ENCODE data around the gene WDR4.
"Not testable (repeated sequence)": the region's sequence is repeated elsewhere in the genome, so short reads cannot be mapped to it uniquely, and the experiment has no call there.

The WDR4 gene, protein sequence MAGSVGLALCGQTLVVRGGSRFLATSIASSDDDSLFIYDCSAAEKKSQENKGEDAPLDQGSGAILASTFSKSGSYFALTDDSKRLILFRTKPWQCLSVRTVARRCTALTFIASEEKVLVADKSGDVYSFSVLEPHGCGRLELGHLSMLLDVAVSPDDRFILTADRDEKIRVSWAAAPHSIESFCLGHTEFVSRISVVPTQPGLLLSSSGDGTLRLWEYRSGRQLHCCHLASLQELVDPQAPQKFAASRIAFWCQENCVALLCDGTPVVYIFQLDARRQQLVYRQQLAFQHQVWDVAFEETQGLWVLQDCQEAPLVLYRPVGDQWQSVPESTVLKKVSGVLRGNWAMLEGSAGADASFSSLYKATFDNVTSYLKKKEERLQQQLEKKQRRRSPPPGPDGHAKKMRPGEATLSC

DNA sequence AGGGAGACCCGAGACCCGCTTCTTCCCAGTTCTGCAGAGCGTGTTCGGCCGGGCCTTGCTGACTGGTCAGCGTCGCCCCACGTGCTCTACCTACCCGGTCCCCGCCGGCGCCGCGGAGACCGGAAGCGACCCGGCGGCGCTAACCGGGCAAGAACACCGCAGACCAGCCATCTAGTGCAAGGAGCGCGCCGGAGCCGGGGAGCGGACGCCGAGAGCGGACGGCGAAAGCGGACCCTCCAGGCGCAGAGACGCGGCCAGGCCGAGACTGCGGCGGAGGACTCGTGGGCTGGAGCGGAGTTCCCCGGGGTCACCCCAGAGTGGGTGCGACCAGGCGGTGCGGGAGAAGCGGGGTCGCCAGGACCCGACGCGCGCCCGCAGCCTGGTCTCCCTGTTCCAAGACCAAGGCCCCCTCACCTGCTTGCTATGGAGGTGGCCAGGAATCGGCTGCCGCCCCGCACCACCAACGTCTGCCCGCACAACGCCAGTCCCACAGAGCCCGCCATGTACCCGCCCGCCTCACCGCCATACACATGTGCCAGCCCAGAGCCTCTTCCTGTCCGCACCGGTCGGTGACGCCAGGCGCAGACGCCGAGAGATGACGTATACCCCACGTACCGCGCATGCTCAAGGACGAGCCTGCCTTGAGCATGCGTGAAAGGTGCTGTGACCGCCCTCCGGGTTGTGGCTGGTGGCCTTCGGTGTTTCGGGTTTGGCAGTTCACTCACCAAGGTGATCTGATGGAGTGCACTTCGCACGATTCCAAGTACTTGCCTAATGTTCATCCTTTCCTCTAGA is at the start of gene WDR4:
WDR4 (minus strand) TSS at position 547 of the 795 bp plus-strand sequence; CDS start at position 503, 44 bp downstream.
- peak; percentile 100 for DNase-seq (ENCODE audit: low spot score)

DNA sequence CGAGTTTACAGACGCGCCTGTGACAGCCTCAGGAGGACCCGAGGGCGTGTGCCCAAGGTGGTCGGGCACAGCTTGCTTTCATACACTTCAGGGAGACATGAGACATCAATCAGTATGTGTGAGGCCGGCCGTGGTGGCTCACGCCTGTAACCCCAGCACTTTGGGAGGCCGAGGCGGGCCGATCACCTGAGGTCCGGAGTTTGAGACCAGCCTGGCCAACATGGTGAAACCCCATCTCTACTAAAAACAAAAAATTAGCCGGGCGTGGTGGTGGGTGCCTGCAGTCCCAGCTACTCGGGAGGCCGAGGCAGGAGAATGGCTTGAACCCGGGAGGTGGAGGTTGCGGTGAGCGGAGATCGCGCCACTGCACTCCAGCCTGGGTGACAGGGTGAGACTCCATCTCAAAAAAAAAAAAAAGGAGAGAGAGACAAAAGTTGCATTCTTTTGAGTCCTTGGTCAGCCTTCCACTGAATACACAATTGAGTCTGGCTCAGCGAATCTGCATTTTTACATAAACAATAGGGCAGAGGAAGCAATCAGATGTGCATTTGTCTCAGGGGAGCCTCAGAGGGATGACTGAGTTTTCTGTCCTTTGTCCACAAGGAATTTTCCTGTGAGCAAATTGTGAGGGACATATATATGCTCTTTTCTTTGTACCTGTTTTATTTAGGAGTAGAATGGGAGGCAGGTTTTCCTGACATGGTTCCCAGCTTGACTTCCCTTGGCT is 48.3 kb upstream of the WDR4 start:
- not testable (repeated sequence) for DNase-seq (ENCODE audit: low spot score)

DNA sequence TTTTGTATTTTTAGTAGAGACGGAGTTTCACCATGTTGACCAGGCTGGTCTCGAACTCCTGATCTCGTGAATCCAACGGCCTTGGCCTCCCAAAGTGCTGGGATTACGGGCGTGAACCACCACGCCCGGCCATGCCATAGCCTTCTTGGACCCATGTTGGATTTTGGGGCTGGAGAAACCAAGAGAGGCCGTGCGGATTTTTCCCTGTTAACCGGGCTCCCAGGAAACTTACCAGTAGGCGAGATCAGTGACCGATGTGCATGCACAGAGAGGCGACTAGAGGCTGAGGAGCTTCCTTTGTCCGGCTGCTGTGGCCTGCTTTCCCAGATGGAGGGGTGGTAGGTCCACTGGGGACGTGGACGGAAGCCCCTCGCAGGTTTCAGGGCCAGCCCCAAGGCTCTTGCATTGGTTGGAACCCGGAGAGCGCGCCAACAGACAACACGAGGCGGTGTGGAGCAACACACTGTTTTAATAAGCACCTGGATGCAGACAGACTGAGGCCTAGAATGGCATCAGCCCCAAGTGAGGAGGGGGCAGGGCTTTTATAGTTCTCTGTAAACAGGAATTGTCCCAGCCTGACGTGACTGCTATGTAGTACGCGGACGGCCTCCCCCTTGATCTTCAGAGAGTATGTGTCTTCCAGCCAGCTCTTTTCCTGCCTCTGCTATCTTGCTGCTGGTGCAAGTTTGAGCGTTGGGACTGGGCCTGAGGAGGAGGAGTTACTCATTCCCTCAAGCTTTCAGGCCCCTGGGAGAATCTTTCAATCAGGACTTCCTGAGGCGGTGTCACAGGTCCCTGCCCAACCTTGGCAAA is 46.0 kb upstream of the WDR4 start, which contains the start of gene ERVH48-1:
ERVH48-1 (minus strand) TSS at position 517 of the 813 bp plus-strand sequence. CDS start 6,624 bp downstream, outside the sequence.
- no peak for DNase-seq (ENCODE audit: low spot score)

DNA sequence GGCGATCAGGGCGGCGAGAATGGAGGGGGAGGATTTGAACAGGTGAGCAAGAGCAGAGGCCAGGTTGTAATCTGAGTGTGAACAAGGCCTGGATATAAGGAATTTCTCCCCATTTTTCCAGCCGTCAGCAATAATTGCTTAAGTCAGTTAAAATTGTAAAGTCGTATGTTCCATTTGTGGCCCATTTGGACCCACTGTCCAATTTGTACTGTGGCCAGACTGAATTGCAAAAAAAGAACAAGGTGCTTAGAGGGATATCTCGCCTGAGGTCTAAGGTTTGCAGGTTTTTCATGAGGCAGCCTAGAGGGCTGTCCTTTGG is 45.1 kb upstream of the WDR4 start:
- no peak for DNase-seq (ENCODE audit: low spot score)

DNA sequence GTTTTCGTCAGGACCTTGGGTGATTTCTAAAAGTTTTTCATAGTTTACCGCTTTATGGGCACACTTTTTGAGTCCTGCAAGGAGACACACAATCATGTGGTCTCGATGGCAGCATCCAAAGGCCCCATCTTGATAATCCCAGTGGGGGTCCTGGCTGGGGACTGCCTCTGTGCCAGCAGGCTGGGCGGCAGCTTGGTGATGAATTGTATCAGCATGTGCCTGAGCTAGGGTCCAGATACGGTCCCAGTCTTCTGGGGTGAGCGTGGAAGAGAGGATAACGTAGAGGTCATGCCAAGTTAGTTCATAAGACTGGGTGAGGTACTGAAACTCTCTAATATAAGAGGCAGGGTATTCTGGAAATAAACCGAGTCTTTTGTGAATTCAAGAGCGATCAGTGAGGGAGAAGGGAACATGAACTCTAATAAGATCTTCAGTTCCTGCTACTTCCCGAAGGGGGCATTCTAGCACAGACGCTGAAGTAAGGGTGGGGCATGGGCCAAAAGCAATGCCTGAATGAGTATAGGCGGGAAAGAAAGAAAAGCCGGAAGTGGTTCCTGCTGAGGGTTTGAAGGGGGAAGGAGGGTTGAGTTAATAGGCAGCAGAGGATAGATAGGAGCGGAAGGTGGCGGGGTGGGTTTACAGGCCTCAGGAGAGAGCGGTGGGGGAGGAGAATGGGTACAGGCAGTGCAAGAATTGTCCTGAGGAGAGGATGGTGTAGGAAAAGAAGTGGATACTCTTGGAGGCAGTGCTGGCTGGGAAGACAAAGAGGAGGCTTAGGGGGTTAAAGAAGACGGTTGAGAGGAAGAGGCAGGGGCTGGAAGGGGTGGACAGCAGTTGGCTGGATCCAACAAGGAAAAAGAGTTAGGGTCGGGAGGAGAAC is 44.5 kb upstream of the WDR4 start:
- DNase-seq (ENCODE audit: low spot score), result peak; percentile 89

DNA sequence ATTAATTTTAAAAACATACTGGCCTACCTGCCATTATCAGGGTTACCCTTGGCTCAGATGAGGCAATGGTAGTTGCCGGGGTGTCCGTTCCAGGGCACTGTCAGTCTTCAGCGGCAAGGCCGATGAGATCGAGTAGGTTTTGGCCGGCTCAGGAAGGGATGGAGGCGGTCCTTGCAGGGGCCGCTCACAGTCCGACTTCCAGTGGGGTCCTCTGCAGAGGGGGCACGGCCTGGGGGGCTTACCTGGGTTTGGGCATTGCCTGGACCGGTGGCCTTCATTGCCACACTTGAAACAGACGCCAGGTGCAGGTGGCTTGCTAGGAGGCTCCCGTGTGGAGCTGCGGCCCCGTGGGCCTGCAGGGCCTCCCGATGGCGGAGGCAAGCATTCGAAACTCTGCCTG is 43.6 kb upstream of the WDR4 start:
- DNase-seq (ENCODE audit: low spot score), result no peak

DNA sequence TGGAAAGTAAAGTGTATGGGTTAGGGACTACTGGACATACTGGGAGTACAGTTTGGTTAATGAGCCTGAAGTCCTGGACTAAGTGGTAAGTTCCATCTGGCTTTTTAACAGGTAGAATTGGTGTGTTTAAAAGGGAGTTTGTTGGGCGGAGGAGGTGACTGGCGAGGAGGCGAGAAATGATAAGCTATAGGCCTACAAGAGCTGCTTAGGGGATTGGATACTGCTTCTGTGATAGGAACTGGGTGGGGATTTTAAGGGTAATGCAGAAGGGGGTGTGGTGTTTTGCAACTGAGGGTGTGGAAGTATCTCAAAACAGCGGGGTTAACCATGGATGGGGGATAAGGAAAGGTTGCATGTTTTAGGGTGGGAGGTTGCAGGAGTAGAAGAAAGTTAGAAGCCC is 42.6 kb upstream of the WDR4 start:
- no peak for DNase-seq (ENCODE audit: low spot score)

DNA sequence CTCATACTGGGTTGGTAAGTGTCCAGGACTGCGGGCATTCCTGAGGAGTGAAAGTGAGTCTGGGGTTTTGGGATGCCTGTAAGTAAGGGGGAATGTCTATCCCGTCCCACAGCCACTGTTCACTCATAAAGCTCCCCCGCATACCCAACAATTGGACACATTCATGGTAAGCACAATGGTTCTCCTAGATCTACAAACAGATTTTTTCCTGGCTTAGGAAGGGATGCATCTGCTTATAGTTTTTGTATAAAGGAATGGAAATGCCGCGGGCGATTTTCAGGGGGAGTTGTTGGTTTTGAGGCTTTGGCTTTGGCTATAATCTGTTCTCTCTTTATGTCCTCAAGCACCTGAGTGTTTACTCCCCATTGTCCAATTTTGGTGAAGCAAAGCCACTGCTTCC is 39.0 kb upstream of the WDR4 start:
- no peak for DNase-seq (ENCODE audit: low spot score)

DNA sequence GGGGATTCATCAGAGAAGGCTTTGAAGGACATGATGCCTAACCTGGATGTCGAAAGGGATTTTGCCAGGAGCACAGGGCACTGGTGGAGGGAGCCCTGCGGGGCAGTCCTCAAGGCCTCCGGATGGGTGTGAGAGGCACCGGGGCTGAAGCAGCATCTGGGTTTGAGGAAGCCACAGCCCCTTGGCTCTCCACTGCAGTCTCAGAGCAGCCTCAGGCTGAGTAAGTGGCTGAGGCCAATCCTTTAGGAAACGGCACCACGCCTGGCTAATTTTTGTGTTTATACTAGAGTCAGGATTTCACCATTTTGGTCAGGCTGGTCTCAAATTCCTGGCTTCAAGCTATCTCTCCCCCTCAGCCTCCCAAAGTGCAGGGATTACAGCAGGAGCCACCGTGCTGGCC is 34.1 kb upstream of the WDR4 start:
- DNase-seq (ENCODE audit: low spot score), result no peak

DNA sequence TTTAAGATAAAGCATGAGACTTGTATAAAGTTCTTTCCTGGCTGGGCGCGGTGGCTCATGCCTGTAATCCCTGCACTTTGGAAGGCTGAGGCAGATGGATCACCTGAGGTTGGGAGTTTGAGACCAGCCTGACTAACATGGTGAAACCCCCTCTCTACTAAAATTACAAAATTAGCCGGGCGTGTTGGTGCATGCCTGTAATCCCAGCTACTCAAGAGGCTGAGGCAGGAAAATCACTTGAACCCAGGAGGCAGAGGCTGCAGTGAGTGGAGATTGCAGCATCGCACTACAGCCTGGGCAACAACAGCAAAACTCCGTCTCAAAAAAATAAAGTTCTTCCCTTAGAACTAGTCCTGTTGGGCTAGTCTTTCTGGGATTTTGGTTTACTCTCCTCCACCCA is 32.6 kb upstream of the WDR4 start:
- not testable (repeated sequence) for DNase-seq (ENCODE audit: low spot score)

DNA sequence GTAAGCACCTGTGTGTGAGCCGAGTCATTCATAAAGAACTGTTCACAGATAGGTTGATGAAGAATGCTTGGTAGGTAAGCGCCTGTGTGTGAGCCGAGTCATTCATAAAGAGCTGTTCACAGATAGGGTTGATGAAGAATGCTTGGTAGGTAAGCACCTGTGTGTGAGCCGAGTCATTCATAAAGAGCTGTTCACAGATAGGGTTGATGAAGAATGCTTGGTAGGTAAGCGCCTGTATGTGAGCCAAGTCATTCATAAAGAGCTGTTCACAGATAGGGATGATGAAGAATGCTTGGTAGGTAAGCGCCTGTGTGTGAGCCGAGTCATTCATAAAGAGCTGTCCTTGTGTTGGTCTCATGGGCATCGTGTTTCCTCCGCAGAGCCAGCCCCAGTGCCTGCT is 29.1 kb upstream of the WDR4 start:
- not testable (repeated sequence) for DNase-seq (ENCODE audit: low spot score)

DNA sequence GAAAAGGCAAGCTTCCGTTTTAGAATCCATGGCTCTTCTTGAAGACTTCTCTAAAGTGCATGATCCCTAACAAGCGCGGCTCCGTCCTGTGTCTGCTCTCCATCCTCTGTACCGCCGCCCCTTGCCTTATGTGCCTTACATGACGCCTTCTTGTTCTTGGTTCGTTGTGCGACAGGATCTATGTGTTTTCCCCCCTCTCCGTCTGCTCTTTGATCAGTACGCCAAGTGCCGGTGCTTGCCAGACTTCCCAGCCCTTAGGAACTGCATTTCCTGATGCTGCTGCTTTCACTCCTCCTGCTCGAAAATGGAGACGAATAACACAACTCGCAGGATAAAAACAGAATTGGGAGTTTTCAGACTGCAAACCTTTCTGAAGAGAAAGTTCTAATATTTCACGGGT is 26.9 kb upstream of the WDR4 start:
- DNase-seq (ENCODE audit: low spot score), result no peak

DNA sequence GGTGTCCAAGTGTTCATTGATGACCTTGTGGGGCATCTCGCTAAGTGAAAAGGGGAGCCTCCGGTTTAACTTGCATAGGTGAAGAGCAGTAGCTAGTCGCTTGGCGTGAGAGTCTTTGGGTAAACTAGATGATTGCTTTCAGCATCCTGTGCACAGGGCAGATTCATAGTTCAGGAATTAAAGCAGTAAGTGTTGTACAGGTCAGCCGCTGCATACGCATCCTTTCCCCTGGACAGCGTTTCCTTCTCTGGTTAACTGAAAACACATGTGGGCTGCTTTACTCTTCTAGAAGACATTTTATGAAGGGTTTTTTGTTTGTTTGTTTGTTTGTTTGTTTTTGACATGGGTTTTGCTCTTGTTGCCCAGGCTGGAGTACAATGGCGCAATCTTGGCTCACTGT is 25.9 kb upstream of the WDR4 start:
- no peak for DNase-seq (ENCODE audit: low spot score)

DNA sequence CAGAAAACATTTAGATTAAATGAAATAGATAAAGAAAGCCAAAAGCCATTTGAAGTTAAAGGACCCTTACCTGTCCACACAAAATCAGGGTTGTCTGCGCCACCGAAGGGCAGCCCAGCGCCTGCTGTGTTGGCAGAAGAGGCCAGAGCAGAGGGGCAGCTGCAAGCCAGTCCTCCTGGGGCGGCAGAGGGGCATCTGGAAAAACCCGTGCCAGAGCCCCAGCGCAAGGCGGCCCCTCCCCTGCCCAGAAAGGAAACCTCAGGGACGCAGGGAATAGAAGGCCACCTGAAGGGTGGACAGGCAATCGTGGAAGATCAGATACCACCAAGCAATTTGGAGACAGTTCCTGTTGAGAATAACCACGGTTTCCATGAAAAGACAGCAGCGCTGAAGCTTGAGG is 24.5 kb upstream of the WDR4 start:
- no peak for DNase-seq (ENCODE audit: low spot score)

DNA sequence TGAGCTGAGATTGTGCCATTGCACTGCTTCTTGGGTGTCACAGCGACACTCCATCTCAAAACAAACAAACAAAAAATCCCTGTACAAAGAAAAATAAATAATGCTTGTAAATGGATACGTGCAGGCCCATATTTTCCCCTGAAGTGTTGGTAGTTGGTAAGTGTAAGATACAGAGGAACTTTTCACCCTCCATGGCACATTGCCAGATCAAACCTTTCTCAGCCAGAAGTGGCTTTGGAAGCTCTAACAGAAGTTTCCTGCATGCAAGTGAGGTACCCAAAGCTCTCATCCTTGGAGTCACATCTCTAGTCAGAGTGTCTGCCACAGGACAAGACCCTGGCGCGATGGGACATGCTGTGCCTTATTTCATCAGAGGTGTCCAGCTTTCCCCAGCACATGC is 21.1 kb upstream of the WDR4 start:
- DNase-seq (ENCODE audit: low spot score), result no peak

DNA sequence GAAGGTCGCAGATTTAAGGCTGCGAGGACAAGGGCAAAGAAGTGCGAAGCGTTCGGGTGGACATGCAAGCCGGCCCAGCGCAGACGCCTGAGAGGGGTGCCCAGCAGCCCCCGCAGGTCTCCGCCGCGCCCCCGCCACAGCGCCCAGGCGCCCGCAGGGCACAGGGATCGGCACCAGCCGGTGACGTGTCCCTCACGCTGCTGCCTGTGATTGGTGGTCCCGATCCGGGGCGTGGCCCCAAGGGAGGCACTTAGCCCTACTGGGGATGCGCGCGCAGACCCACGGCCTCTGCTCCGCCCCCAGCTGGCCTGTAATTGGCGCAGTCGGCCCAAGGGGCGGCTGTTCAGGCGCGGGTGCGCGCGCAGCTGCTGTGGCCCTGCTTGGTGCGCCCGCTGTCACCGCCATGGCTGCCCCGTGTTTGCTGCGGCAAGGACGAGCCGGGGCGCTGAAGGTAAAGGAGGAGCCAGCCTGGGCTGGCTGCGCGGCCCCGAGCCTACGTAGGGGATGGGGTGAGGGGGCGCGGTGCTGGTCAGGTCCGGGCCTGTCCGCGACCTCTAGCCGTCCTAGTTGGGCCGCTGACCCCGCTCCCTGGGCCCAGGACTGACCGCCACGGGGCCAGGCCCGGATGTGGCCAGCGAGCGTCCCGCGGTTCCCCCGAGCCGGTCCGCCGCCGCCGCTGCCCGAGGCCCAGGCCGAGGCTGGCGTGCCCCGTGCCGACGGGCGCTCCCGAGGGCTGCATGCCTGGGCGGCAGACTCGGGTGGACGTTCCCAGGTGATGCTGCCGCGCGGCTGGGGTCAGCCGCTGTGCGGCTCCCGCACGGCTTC is 13.8 kb upstream of the WDR4 start, which contains the start of gene NDUFV3:
NDUFV3 (plus strand) TSS at position 379 of the 825 bp plus-strand sequence; CDS start at position 404, 25 bp downstream.
- DNase-seq (ENCODE audit: low spot score), result peak; percentile 100

DNA sequence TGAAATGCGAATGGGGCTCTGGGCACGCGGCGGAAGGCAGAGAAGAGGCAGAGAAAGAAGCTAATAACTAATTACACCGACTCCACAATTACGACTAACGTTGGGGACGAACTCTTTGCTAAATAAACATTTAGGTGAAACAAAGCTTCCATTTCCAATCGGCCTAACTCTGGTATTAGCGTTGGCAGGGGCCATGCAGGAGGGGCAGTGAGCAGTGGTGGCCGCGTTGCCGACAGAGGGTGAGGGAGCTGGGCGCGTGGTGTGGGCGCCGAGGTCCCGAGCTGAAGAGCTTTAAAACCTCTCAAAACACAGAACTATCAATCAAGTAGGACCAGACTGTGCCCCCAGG is 13.2 kb upstream of the WDR4 start:
- no peak for DNase-seq (ENCODE audit: low spot score)

DNA sequence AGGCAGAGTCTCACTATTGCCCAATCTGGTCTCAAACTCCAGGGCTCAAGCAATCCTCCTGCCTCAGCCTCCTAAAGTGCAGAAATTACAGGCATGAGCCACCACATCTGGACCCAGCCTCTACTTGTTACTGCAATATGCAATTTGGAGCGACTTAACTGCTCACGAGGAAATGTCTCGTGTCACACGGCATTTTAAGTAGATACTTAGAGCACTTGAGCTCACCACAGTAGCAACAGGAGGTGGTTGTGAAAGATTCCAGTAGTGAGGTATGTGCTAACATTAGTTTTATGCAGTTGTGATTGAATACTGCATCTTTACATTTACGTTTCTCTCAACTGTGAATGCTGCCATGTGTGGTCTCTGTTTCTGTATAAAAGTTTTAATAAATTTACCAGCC is 8.0 kb upstream of the WDR4 start:
- DNase-seq (ENCODE audit: low spot score), result no peak

DNA sequence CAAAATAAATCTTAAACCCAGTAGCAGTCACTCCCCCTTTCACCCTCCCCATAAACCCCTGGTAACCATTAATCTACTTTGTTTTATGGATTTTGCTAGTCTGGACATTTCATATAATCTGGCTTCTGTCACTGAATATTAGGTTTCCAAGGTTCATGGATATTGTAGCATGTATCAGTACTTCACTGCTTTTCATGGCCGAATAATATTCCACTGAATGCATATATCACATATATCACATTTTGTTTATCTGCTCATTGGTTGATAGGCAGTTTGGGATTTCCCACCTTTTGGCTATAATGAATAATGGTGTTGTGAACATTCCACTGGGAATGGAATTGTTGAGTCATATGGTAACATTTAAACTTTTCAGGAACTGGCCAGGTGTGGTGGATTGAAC is 4.6 kb upstream of the WDR4 start:
- no peak for DNase-seq (ENCODE audit: low spot score)

DNA sequence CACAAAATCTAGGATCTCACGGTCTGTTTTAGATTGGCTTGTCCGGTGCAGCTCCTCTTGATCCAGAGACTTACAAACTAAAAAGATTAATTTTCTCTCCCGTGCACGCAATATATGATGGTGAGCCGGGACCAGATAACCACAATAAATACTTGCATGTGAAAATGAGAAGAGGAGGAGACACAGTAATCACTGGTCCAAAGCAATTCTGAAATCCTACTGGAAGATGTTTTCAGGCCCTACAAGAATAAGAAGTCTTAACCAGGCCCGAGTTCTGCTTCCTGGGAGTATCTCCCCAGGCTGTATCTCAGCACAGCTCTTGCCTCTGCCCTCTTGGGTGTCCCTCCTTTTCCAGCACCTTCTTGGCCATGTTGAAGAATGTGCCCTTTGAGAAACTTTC is 1.0 kb upstream of the WDR4 start:
- no peak for DNase-seq (ENCODE audit: low spot score)

All from AG20443 (cell line).